HuH-7.5 (cell line): ENCODE measurements around the gene PDGFB.

Source experiments
- DNase-seq: peaks from one replicate; pipeline ENCODE4 v3.0.0; 2011; ENCODE audit warnings: low spot score

Gene PDGFB

DNA sequence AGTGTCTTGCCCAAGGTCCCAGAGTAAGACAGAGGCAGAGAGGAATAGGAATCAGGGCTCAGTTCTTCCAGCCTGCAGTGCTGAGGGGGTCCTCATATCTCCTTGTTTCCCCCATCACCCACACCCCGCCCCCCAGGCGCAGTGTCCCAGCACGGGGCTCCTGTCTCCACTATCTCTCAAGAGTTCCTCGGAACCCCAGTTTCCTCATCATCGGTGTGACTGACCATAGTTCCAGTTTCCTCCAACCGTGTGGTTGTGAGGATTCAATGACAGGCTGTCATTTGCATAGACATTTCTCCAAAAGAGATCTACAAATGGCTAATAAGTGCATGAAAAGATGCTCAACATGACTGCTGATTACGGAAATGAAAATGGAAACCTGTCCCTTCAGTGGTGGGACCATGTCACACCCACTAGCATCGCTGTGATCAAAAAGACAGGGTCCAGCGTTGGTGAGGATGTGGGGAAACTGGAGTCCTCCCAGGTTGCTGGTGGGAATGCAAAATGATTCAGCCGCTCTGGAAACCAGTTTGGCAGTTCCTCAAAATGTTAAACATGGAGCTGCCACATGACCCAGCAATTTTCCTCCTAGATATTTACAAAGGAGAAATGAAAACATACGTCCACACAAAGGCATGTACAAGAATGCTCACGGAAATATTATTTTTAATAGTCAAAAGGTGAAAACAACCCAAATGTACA, 31.8 kb upstream of the PDGFB start:
- no peak for DNase-seq

DNA sequence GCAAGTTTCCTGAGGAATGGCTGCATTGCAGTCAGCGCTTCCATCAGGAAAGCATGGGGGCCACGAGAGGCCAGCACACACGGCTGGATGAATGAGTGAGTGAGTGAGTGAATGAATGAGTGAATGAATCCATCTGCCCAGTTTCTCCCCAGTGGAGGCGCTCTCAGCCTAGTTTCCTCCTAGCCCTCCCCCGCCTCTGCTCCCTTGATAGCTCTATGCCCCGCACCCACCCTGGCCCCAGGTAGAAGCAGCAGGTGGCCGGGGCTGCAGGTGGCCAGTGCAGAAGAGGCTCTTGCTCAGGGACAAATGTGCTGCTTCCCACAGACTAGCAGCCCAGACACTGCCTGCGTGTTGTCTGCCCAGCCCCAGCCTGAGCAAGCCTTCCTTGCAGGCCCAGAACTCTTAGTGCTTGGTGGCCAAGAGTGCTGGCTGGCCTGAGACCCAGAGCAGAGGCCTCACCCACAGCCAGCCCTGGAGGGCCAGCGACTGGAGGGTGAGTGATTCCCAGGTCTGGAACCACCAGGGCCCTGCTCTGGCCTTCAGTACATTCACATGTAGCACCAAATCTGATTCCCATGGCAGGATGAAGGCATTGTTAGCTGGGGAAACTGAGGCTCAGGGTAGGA, 31.1 kb upstream of the PDGFB start:
- no peak for DNase-seq

DNA sequence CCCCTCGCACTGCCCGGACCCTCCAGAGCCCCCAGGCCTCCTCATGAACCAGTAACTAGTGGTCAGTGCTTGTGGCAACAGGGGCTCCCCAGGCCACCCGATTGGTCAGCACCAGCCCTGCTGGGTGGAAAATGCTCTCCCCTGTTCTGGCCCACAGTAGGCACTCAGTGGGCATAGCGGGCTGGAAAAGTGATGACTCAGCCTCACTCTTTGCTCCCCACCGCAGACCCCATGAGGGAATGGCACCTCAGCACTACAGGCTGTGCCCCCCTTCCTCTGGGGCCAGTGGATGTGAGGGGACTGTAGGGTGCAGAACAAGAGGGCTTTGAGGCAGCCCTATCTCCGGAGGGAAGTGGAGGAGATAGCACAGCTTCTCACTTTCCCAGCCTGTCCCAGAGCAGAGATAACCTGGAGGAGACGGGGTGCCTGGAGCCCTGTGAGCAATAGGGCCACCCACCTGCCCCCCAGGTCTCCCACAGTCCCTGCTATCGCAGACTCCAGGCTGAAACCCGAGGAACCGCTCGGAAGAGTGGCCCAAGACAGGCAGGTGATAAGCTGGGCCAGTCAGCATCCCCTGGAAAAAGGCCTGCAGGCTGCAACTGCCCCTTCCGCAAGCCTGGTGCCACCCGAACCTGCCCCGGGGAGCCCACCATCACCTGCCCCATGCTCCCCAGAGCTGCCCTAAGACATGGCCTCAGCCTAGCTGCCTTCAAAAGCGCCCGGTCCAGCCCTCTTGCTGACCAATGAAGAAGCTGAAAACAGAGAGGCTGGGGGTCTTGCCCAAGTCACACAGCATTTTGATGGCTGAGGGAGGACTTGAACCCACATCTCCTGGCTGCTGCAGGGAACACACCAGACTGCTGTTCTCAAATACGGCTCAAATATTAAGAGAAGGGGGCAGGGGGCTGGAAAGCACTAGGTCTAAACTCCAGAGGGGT, 29.4 kb upstream of the PDGFB start:
- DNase-seq: no peak

DNA sequence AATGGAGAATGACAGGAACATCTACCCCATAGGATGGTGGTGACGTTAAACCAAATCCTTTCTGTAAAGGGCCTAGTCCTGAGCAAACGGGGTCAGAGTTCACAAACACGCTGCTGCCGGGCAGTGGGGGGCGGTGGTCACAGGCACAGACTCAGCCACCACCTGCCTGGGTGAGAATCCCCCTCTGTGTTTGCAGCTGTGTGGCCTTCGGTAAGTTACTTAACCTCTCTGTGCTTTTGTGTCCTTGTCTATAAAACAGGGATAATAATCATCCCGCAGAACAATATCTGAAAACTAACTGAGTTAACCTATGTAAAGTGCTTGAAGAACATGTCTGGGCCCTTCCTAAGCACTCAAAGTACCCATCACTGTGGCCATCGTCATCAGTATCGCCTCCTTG, 26.0 kb upstream of the PDGFB start:
- no peak for DNase-seq

DNA sequence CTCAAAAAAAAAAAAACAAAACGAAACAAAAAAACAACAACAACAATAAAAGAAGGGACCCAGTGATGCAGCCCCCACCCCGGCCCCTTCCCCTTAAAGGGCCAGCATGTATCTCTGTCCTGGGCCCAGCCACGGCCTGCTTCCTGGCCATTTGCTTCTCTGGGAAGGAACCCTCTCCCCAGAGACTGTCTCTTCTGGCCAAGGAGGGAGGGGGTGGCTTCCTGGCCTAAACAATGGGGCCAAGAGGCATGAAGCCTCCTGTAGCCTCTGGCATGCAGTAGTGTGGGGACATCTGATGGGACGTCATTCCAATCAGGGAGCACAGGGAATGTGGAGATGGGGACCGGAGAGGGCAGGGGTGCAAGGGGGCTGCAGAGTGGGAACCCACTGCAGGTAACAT, 25.5 kb upstream of the PDGFB start:
- DNase-seq: no peak

DNA sequence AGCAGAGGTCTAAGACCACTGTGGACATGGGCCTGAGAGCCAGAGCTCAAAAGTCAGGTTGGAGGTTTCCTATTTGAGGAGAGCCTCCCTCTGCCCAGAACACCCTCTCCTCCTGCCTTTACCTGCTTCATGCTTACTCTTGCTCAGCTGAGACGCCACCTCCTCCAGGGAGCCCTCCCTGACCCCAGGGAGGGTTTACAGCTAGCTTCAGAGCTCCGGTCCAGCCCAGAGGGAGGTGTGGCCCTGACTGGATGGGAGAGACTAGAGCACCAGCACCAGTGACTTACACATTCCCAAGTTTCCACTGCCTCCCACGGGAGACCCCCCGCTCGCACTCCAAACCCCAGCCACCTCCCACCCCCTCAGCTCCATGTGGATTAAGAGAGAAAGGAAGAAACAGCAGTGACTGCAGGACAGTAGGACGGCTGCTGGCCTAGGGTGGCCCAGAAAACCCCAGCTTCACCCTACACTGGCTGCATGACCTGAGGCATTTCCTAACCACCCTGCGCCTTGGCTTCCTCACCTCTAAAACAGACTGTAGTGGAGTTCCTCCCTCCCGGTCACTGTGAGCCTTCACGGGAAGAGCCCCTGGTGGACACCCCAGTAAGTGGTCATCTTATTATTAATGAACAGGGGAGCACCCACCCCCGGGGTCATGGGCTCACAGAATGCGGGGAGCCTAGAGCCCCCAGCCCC, 24.5 kb upstream of the PDGFB start:
- no peak for DNase-seq

DNA sequence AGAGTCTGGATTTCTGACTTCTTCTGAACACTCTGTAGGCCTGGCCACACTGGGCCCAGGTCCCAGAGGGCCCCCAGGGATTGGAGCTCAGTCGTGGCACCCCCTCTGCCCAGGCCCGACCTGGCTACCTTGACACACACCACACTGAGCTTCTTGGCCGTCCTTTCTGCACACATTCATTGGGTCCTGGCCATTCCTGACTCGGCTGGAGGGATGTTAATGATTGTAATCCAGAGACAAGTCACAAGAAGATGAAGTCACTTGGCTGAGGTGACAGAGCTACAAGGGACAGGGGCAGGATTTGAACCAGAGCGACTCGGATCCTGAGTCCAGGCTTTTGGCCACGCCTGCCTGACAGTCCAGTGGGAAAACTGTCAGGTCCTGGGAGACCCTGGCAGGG, 23.9 kb upstream of the PDGFB start:
- no peak for DNase-seq

DNA sequence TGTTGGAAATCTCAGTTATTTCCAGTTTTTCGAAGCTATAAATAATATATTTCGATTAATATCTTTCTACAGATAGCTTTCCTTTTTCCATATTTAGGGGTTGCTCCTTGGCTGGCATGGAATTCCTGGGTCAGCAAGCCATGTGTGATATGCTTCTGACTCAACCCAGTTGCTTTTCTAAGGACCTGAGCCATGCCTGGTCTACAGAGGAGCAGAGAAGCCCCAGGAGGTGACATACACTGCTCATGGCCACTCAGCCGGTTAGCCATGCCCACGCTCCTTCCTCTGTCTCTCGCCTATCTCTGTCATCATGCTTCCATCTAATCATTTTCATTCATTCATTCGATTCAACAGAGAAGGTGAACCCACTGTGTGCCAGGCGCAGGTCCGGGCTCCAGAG, 23.2 kb upstream of the PDGFB start:
- DNase-seq: no peak

DNA sequence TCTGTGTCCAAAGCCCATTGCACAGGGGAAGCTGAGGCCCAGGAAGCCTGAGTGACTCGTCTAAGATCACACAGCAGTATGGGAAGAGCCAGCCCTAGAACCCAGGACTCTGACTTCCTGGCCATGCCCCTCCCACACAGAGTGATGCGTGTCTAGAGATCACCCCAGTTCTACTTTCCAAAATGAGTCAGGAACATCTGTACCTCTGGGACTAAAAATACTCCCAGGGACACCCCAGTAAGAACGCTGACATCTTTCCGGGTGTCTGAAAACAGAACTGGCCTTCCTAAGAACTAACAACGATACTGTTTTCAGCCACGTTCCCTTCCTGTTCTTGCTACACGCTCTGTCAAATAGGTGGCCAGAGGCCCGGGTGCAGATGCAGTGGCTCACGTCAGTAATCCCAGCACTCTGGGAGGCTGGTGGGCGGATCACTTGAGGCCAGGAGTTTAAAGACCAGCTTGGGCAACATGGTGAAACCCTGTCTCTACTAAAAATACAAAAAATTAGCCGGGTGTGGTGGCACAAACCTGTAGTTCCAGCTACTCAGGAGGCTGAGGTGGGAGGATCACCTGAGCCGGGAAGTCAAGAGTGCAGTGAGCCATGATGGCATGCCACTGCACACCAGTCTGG, 21.7 kb upstream of the PDGFB start:
- no peak for DNase-seq

DNA sequence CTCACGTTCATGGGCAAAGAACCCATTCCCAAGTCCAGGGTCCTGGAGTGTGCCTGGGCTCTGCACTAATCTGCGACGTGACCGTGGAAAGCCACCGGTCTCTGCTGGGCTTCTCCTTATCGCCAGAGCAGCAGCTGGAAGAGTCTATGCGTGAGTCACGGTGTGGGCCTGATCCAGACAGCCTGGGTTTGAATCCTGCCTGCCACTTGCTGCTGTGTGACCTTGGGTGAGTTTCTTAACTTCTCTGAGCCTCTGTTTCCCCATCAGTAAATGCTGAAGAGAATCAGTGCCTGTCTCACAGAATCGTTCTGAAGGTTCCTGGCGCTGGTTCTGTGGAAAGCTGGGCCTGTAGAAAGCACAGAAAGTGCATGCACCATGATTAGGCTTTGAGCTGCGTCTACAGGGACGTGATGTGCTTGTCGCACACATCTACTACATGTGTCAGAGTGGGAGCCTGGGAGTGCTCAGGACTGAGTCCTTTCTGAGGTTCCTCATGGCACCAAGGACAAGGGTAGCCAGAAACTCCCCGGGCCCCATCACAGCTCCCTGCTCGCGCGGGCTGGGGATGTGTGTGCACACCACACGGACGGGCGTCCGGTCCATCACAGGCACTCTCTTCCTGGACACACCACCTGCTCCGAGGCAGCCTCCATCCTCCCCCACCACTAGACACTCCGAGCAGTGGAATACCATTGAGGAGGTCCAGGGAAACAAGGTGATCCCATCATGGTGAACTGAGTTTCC, 20.5 kb upstream of the PDGFB start:
- DNase-seq: no peak

DNA sequence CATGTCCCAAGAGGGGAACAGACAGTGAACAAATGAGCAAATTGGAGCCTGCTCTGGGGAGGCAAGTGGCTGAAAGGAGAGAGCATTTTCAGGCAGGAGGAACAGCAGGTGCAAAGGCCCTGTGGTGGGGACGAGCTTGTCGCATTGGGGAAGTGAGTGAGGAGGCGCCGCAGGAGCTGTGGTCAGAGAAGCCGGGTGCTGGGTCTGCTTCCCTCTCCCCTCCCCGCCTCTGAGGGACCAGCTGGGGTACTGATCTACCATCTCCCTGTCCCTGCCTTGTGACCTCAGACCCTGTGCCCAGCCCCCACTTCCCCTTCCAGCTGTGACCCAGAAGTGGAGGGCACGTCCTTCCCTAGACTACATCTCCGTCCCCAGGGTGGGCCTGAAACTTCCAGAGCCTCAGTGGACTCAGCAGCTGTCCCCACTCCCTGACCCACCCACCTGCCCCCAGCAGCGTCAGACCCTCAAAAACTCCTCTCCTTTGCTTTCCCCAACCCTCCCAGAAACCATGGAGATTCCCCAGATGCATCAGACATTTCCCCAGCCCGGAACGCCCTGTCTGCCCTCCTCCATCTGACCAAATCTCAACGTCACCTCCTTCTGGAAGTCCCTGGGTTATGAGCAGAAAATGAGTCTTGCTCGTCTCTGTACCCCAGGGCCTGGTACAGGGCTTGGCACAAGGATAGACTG, 19.7 kb upstream of the PDGFB start:
- no peak for DNase-seq

DNA sequence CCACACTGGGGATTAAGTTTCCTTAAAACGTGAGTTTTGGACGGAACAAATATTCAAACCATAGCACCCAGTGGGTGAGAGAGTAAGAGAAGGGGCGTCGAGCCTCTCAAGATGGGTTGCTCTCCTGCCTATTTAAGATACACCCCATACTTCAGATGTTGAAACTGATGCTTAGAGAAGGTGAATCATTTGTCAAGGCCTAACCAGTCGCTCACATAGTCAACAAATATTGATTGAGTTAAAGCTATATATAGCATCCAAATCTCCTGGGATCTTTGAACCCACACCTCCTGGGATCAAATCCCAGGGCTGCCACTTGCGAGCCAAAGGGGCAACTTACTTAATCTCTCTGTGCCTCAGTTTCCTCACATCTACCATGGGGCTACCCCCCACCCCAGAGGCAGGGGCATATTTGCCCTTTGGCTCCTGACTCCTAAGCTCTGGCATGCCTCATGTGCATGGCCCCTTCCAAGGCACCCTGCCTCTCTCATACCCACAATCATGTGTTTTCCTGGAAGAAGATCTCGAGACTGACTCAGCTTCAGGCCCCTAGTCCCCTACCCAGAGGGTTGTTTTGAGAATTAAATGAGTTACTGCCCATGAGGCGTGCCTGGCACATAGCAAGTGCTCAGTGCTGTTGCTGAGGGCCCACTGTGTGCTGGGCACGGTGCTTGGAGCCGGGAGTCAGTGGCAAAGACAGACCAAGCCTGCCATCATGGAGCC, 19.0 kb upstream of the PDGFB start:
- DNase-seq: no peak

DNA sequence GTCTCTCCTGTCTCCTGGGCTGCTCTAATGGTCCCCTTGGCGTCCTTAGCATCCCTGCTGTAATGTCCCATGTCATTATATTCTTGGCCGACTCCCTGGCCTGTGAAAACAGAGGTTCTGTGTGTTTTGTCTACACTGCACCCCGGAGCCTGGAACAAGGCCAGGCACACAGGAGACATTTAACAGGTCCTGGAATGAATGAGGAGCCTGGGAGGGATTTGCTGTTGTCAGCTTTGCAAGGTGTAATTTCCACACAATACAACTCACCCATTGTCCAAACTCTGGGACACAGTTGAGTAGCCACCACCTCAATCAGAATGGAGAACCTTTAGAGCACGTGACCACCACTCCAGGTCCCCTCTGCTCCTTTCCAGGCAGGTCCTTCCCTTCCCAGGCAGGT, 14.9 kb upstream of the PDGFB start:
- DNase-seq: no peak

DNA sequence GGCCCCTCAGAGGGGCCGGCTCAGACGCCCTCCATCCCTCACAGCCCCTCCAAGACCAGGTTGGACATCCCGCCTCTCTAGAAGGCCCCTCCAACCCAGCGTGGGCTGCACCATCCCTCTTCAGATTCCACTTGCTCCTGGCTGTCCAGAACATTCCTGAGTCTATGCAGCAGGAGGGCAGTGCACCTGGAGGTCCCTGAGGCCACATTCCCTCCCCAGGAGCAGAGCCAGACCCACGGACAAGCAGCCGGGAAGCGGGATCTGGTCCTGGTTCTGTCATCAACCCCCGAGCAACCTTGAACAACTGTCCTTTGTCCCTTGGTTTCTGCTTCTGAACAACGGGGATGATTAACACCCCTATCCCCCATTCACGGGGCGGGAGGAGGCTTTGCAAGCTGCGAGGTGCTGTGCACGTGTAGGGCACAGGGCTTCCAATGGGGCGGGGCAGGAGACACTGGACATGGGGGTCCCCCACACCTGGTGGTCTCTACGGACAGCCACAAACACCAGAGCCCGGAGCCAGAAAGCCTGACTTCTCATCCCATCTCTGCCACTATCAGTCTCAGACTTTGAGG, 13.2 kb upstream of the PDGFB start:
- DNase-seq: no peak

DNA sequence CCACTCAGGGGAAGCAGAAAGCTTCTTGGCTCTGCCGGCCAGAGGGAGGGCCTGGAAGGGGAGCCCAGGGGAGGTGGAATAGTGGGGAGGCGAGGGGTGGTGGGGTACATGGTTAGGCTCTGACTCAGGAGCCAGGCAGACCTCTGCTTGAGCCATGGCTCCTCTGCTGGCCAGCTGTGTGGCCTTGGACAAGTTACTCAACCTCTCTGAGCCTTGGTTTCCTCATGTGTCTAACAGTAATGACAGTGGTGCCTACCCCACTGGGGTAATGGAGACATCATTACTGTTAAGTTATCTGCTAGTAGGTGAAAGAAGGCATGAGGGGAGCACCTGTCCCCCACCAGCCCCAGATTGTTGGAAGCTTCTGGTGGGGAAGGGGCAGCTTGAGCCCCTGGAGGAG, 12.2 kb upstream of the PDGFB start:
- no peak for DNase-seq

DNA sequence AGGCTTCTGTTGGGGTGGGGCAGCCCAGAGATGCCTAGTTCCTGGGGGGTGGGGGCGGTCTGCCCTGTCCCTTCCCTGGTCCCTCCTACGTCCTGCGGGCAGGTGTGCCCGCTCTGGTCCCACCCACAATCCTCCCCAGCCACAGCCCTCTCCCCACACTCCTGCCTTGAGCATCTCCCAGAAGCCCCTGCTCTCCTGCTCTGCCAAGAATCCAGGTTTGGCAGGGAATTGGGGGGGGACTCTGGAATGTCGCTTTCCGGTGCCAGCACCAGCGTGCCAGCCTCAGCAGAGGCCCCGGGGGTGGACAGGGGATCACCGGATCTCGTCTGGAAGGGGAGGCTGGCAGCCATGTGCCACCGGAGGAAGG, 11.4 kb upstream of the PDGFB start:
- DNase-seq: no peak

DNA sequence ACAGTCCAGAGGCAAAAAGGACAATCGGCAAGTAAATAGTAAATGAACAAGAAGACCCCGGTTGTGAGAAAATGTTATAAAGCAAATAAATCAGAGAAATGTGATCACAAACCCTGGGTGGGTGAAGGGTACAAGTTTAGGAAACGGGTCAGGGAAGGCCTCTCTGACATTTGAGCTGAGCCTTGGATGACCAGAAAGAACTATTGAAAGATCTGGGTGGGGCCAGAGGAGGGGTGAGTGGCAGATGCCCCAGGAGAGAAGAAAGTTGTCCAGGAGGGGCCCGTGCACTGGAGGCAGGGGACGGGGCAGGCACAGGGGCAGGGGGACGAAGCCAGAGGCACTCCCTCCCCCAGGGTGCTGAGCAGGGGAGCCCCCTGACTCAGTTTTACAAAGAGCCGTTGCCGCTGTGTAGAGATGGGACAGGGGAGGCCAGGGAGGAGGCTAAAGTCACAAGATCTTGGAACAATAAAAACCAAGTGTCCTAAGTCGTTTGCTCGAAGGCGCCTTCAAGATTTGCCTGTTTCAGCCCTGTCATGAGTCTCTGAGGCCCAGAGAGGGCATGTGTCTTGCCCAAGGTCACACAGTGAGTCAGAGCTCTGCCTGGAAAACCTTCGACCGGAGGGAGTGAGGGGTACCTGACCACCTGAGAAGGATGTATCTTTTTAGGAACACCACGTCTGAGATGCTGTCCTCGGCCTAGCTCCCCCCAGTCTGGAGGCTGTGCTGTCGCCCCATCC, 10.8 kb upstream of the PDGFB start:
- no peak for DNase-seq

DNA sequence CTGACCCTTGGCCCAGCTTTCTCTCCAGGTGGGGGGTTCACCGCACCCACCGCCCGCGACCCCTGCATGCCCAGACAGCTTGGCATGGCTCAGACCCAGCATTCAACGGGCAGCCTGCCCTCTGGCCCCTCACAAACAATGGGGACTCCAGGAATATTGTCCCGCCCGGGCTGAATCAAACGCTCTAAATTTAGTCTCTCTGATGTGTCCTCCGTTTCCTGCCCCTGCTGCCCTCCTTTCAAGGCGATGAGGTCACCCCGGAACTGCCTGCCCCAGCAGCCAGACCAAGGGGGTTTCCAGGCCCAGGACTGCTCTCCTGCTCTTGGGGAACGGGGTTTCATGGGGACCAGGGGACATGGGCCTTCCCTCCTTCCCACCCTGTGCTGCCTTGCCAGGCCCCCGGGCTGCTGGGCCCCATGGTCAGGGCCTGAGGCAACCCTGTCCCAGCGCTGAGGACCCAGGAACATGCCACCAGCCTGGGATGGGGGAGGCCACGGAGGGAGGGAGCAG, 10.1 kb upstream of the PDGFB start:
- DNase-seq: no peak

DNA sequence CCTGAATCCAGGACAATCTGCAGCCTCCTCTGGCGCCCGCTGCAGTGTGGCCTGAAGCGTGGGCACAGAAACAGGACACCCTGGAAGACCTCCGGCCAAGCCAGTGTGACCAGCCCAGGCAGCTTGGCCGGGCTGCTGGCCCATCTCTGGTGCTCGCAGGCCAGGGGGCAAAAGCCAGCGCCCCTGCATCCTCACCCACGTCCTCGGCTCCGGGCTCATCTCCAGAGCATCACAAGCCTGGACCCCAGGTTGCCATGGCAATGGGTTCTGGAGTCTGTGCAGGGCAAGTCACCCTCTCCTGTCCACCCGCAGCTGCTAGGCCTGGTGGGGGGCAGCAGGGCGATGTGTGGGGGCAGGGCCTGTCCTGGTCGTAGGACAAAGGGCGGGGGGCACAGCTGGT, 9.3 kb upstream of the PDGFB start:
- DNase-seq: no peak
